ENCODE results near the gene CFAP74.

DNA sequence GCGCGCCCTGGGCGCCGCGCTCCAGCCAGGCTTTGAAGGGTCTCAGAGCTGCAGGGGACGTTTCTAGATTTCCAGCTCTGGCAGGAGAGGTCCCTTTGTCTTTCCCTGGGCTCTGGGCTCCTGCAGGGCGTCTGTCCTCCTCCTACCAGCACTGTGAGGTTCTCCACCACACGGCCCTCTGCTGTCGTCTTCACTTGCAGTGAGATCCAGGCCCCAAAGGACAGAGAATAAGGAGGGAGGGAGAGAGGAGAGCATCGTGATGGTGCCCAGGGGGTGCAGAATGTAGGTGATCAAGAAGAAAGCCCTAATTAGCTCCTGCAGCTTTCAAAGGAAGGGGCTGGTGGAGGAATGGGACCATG is 108.5 kb downstream of the CFAP74 start:
- TF ChIP-seq CTCF (IDR thresholded peaks at IDR 0.05), result no peak
- no peak for TF ChIP-seq POLR2A (IDR thresholded peaks at IDR 0.05)

Data from testis (tissue), 2 donors.